ENCODE data around the gene GPR160.

DNA sequence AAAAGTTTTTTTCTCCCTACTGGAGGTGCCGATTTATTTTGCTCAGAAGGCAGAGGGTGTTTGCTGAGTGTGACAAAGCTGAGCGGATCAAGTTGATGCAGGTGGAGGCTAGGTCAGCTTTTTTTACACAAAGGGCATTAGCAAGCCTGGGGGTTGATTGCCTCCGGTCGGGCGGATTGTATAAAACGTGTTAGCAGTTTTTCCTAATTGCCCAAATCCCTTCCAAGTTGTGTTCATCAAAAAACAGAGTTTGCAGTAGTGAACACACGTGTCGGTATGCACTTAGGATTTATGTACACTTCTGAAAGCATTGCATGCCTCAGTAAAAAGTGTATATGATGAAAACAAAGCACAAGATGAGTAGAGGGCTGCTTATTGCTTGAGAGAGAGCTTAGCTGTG is 2.6 kb downstream of the GPR160 start:
- TF ChIP-seq EGR1 (IDR thresholded peaks at IDR 0.05) (no peak), NFIC (IDR thresholded peaks at IDR 0.05) (no peak), FOXM1 (IDR thresholded peaks at IDR 0.05; ENCODE audit: borderline replicate concordance, low read depth) (no peak)
